ENCODE data around the gene BICD1. TPM values are rescaled to one million over a fixed set of nuclear protein-coding genes. Genes with fewer than 3 reads are reported as not detected.
"Not testable (repeated sequence)": the region's sequence is repeated elsewhere in the genome, so short reads cannot be mapped to it uniquely, and the experiment has no call there.

BICD1 gene
- total RNA-seq (2014; rRNA removed; shearing (Covaris generic)): 14.7 and 21.1 TPM in 2 replicates

DNA sequence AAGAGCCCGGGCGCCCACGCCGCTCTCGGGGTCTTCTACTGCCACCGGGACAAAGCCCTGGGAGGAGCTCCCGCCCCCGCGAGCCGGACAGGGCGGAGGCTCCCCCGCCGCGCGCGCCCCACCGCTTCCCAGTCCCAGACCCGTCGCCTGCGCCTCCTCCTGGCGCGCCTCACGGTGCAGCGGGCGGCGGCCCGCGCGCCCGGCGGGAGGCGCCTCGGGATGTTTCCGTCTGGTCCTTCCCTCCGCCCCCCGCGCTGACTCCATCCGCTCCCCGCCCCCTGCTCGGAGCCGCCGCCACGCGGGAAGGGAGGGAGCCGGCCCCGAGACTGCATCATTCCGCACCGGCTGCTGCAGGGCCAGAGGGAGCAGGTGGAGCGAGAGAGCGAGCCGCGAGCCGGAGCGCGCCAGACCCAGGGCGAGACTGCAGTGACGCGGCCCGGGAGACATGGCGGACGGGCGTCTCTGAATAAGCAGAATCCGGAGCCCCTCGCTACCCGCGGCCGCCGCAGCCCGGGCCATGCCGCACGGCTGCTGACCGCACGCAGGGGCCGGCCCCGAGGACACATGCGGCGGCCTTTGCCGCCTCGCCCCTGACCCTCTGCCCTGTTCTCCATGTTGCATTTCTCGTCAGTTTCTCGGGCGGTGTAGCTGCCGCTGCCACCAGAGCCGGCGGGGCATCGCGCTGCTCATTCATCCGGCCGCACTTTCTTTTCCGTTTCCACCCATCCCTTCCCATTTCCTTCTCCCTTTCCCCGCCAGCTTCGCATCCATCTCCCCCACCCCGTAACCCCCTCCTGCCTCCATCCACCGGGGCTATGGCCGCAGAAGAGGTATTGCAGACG lies at the start of gene BICD1:
TSS of gene BICD1 (plus strand) at position 331 of the 842 bp plus-strand sequence. CDS start at position 816, 485 bp downstream.
- DNase-seq (ENCODE audit: low spot score): peak; percentile 85

DNA sequence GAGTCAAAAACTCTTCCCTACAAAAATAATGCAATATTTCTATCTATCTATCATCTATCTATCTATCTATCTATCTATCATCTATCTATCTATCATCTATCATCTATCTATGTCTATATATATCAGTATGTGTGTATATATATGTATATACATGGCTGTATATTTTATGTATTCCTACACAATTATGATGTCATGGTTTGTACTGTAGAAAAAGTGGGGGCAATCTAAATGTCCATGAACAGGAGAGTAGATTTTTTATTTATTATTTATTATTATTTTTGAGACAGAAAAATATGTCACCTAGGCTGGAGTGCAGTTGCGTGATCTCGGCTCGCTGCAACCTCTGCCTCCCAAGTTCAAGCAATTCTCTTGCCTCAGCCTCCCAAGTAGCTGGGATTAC lies 45.6 kb upstream of the BICD1 start:
- DNase-seq (ENCODE audit: low spot score): no peak

DNA sequence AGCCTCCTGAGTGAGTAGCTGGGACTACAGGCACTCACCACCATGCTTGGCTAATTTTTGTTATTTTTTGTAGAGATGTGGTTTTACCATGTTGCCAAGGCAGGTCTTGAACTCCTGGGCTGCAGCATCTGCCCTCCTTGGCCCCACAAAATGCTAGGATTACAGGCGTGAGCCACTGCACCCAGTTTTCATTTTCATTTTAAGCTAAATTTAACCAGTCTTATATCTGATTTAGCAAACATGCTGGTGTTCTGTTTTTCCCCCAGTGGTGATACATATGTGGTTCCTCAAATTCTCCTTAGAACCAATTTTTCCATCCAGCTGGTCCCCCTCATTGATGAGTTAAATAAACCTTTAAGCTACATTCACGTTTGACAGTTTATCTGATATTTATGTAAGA lies 43.8 kb upstream of the BICD1 start:
- DNase-seq (ENCODE audit: low spot score): no peak

DNA sequence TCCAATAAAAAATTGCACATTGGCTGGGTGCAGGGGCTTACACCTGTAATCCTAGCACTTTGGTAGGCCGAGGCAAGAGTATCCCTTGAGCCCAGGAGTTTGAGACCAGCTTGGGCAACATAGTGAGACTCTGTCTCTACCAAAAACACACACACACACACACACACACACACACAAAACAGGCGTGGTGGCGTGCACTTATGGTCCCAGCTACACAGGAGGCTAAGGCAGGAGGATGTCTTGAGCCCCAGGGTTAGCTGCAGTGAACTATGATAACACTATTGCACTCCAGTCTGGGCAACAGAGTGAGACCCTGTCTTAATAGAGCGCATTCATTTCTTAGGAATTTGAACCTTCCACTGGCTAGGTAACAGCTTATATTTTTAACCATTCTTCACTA lies 42.9 kb upstream of the BICD1 start:
- no peak for DNase-seq (ENCODE audit: low spot score)

DNA sequence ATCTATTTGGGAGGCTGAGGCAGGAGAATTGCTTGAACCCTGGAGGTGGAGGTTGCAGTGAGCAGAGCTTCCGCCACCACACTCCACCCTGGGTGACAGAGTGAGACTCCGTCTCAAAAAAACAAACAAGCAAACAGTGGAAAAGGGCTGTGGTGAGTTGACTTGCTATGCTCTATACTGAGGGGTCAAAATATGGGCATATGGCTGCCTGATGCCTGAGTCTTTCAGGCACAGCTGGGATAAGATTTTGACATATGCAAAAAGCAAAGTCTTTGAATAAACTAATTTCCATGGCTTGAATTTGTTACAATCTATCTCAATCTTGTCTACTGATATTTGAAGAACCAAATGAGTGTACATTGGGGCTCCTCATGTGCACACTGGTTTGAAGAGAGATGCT lies 40.4 kb upstream of the BICD1 start:
- no peak for DNase-seq (ENCODE audit: low spot score)

DNA sequence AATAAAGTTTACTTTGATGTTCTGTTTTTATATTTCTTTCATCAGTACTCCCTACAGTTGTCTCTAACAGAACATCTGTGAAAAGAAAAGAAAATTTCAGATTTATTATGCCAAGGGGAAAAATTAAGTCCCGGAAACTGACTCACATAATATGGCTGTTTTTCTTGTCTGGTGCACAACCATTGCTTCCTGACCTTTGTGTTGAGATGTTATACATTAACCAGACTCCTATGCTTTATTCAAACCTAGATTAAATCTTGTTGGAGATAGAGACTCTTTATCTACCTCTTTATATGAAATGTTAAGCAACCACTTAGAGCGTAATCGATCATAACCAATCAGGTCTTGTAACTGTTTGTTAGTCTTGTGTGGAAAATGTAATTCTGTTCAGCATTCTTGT lies 37.6 kb upstream of the BICD1 start:
- peak; percentile 82 for DNase-seq (ENCODE audit: low spot score)

DNA sequence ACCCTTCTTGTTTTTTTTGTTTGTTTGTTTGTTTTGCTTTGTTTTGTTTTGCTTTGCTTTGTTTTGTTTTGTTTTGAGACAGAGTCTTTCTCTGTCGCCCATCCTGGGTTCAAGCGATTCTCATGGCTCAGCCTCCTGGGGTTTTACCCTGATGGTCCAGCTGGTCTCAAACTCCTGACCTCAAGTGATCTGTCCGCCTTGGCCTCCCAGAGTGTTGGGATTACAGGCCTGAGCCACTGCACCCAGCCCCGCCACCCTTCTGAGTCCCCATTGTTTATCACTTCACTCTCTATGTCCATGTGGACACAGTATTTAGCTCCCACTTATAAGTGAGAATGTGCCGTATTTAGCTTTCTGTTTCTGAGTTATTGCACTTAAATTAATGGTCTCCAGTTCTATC lies 36.9 kb upstream of the BICD1 start:
- no peak for DNase-seq (ENCODE audit: low spot score)

DNA sequence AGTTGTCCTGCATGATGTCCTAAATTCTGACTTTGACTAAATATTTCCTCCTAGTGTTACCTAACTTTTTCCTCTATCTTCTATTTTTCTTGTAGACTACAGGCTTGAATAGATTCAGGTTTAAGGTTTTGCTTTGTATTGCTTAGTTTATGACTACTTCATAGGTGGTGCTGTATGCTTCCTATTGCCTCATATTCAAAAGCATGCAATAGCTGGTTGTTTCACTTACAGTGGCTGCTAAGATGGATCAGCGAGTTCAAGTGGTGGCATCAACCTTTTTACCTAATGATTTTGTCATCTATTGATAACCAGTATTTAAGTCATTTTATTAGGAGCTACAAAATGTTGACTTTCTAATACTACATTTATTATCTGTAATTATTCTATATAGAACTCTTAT lies 36.3 kb upstream of the BICD1 start:
- peak; percentile 45 for DNase-seq (ENCODE audit: low spot score)

DNA sequence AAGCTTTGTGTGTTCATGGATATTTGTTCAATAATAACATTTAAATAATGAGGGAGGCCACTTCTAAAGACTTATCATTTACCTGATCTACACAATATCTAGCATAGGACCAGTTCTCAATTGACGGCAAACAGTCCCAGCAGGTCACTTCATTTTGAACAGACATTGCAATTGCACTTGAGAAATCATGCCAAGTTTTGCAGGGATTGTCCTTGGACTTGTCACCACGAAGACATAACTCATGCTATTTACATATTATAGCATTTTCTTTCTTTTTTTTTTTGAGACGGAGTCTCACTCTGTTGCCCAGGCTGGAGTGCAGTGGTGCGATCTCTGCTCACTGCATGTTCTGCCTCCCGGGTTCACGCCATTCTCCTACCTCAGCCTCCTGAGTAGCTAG lies 34.5 kb upstream of the BICD1 start:
- DNase-seq (ENCODE audit: low spot score): no peak

DNA sequence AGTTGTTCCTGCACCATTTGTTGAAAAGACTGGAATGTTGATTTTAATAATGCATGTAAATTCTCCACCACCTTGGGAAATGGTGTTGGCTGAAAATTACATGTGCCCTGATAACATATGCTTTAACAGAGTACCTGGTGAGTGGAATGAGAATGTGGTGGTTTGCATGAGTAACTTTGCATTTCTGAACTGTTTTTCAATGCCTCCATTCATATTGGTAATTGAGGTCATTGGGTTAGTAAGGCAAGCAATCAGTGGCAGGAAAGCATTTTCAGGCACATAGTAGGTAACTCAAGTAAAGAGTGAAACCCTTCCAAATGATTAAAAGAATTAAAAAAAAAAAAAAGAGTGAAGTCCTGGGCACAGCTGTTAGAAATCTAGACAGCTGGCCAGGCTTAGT lies 32.2 kb upstream of the BICD1 start:
- no peak for DNase-seq (ENCODE audit: low spot score)

DNA sequence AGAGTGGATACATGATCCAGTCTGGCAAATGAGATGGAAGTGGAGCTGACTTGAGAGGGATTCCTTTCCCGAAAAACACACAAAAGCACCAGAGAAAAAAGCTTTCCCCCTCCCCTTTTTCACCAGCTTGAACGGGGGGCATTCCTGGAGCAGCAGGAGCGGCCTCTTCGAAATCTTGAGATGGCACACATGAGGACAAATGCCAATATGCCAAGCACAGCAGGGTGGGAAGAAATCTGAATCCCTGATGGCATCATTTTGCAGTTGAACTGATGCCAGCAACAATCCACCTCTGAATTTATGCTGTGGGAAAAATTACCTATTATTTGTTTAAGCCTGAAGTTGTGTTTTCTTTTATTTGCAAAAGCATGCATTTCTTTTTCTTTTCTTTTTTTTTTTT lies 29.7 kb upstream of the BICD1 start:
- no peak for DNase-seq (ENCODE audit: low spot score)

DNA sequence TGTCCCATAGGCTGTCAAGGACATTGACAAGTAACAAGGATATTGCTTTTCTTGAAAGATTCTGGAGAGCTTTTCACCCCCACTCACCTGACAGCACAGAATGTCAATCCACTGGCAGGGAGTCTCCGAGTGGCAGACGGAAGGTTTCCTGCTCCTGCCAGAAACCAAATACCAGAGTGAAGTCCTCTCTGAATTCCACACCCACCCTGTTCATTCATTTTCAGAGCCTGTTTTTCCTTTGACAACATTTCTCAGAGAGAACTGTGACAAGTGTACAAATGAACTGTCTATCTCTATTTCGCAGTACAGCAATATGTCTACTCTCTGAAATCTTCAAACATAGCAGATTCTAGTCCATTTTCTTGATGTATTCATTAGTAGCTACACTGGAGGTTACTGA lies 26.2 kb upstream of the BICD1 start:
- DNase-seq (ENCODE audit: low spot score): no peak

DNA sequence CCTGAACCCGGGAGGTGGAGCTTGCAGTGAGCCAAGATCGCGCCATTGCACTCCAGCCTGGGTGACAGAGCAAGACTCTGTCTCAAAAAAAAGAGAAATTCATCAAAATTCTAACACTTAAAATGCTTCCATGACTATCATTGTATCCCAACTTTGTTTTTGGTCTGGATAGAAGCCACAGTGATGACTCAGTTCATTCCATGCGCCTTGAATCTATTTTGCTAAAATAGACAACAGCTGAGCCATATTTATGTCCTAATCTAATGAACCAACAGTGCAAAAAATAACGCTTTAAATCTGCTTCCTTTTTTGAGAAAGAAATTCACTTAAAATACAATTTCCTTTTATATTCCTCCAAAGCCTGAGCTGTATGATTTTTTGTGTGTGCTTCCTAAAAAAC lies 23.2 kb upstream of the BICD1 start:
- DNase-seq (ENCODE audit: low spot score): no peak

DNA sequence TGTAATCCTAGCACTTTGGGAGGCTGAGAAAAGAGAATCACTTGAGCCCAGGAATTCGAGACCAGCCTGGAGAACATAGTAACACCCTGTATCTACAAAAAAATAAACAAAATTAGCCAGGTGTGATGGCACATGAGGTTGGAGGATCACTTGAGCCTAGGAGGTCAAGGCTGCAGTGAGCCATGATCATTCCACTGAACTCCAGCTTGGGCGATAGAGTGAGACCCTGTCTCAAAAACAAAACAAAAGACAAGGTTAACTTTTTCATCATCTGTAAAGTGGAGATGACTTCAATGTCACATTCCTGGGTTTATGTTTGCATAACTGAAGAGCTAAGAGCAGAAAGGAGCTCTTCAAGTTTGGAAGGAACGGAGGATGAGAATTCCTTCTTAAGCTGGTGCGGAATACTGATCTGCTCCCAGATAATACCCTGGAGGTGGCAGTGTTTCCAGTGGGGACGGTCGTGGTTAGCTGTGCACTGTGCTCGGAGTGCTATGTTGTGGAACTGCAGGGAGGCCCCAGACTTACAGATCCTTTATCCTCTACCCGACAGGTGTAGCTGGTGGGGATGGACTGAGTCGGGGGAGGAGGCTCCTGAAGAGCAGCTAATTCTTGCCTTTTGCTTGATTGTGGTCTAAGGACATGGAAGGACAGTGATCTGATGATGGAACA lies 22.5 kb upstream of the BICD1 start:
- DNase-seq (ENCODE audit: low spot score): no peak

DNA sequence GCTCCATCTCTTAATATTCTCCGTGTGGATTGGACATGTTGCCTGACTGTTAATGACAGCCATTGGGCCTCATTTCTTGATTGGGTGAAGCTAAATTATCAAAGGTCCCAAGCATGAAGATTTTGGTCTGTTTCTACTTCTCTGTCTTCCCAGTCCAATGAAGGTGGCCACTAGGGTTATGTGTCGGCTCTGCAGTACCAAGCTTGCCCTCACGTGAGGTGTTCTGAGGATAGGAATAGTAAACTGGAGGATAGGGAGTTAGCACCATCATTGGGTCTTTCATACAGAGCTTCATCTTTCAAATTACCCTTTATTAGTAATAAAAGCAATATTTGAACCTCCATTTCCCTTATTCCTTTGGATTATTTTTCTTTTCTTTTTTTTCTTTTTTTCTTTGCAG lies 21.9 kb upstream of the BICD1 start:
- no peak for DNase-seq (ENCODE audit: low spot score)

DNA sequence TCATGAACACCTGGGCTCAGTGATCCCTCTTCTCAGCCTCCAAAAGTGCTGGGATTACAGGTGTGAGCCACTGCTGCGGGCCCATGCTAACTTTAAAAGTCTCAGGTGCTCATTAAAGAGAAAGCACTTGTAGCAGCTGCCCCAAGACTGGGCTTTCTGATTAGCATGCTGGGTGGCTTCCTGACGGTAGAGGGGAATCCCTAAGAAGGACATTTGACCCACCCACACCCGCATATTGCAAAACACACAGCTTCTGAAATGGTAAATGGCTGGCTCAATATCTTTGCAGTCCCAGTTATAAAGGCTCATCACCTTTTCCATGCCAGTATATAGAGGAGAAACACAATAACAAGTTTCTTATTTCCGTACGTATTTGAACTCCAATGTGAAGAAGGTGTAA lies 19.3 kb upstream of the BICD1 start:
- DNase-seq (ENCODE audit: low spot score): no peak

DNA sequence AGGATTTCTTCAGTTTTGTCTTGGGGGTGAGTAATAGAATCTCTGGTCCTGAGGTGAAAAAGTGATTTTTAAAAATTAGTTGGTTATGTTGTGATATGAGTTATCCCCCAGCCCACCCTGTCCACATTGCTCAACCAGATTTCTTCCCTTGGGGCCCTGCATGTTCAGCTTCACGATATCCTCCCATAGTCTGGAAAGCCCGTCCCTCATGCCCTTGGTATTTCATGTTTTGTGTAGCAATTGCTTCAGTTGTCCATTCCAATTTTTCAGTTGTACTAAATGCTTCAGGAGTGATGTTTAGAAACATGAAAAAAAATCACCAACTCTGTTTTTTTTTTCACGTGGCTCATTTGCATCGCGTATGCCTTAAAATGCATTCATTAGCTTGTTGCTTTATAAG lies 17.5 kb upstream of the BICD1 start:
- DNase-seq (ENCODE audit: low spot score): no peak

DNA sequence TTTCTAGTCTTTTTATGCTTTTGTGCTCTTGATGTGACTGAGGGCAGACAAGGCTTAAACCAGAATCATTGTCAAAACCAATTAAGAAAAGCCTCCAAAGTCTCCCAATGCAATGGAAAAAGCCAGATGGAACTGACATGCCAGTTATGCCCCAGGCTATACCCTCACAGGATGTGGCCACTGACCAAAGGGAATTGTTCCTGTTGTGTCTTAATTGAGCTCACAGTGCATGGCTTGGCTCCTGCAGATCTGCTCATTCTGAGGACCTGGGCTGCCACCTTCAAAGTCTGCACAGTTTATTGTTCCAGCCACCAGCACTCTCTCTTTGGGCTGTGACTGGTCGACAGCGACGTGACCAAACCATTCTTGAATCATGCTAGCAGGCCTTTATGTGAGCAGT lies 17.1 kb upstream of the BICD1 start:
- DNase-seq (ENCODE audit: low spot score): no peak

DNA sequence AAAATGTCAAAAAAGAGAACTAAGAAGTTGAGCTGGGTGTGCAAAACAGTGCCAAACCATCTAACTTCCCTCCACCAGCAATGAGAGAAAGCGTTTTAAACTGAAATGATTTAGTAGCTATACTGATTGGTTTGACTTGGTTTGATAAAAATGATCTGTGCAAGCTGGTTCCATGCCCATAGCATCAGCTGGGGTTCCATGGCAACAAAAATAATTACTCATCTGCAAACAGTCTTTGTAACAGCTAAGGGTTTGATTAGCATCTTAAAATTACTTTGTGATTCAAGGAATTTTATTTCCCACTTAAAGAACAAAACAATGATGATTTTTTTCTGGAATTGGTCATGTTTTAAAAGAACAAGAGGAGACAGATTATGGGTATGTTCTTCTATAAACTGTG lies 15.0 kb upstream of the BICD1 start:
- no peak for DNase-seq (ENCODE audit: low spot score)

DNA sequence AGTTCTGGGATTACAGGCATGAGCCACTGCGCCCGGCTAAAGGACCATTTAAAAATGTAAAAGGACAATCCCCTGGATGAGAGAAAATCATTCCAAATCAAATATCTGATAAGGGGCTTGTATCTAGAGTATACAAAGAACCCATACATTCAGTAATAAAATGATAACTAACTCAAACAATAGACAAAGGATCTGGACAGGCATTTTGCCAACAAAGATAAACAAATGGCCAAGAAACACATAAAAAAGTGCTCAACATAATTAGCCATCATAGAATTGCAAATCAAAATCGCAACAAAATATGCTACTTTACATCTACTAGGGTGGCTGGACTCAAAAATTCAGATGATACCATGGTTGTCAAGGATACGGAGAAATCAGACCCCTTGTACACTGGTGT lies 8.5 kb upstream of the BICD1 start:
- no peak for DNase-seq (ENCODE audit: low spot score)

DNA sequence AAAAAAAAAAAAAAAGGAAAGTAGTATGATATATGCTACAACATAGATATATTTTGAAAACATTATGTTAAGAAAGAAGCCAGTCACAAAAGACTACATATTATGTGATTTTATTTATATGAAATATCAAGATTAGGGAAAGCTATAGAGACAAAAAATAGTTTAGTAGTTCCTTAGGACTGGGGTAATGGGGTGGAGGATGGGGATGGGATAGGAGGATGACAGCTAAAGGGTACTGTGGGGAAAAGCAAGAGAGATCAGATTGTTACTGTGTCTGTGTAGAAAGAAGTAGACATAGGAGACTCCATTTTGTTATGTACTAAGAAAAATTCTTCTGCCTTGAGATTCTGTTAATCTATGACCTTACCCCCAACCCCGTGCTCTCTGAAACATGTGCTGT lies 7.4 kb upstream of the BICD1 start:
- DNase-seq (ENCODE audit: low spot score): not testable (repeated sequence)

DNA sequence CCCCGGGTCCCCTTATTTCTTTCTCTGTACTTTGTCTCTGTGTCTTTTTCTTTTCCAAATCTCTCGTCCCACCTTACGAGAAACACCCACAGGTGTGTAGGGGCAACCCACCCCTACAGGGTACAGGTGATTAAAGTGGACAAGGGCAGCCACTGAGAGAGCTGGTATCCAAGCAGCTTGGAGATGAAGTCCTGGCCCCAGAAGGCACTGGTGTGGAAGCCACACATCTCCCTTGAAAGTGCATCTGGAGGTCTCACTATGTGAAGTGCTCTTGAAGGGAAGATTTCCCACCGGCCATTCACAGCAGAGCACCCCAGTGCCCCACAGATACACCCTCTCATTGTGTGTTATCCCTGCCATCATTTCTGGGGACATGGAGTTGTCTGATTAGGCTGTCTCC lies 6.3 kb upstream of the BICD1 start:
- DNase-seq (ENCODE audit: low spot score): no peak

DNA sequence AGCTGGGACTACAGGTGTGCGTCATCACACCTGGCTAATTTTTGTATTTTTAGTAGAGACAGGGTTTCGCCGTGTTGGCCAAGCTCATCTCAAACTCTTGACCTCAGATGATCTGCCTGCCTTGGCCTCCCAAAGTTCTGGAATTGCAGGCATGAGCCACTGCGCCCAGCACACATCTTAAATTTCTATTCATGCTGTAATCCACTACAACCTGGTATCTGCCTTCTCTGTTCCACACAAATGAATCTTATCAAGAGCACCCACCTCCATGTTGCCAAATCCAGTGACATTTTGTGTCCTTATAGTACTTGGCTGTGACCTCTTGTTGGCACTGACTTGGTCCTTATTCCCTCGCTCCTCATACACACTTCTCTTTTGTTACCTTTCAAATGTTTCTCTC lies 5.8 kb upstream of the BICD1 start:
- no peak for DNase-seq (ENCODE audit: low spot score)
